HCT116 (cell line): Measurements from ENCODE around the gene LHFPL6. TPM values are rescaled to one million over a fixed set of nuclear protein-coding genes. Genes with fewer than 3 reads are reported as not detected.

Experiments used
- ATAC-seq: fragments of 200-7000 bp; cut with Tn5 transposase; 2 replicates; pipeline ENCODE4 v1.9.1; 2020; ENCODE audit warnings: mild to moderate bottlenecking, moderate library complexity
- BruUV-seq: library from RNA; stranded (reverse); fragments of 400-500 nt; replicated peaks from 2 replicates; lab custom pipeline; 2021; lab: Mats Ljungman, UMichigan
- CTCF ChIA-PET: fragments of 300-600 bp; sonication (Branson Sonifier 250); formaldehyde crosslinking; loops from one replicate; lab custom pipeline; 2021; ENCODE audit warnings: antibody characterized with exemption; lab: Charles Lee
- POLR2A ChIA-PET: fragments of 300-600, 350-600 bp; sonication (Branson Sonifier 250); formaldehyde crosslinking; loops from one replicate; lab custom pipeline; 2021; ENCODE audit warnings: antibody characterized with exemption; lab: Charles Lee
- RAD21 ChIA-PET, 2 experiments: fragments of 300-600 bp; sonication (Branson Sonifier 250); formaldehyde crosslinking; loops; one replicate each; lab custom pipeline; 2023; ENCODE audit warnings: low total read pairs in 2 of 2; ENCODE audit not compliant: uncharacterized antibody in 2 of 2, unreplicated experiment in 2 of 2, low non-redundant PET in 1 of 2; lab: Charles Lee
- DNase-seq: peaks from one replicate; pipeline ENCODE4 v3.0.0-alpha.2; 2010; ENCODE audit warnings: low read depth, low spot score
- H2AFZ ChIP-seq: fragments of 200-600 bp; shearing (Covaris generic), sonication (generic); 2 replicates; pipeline ENCODE4 v1.6.1; 2017; ENCODE audit warnings: low read depth, mixed run types, mixed read lengths, antibody characterized with exemption, low read length; ENCODE audit not compliant: poor library complexity, severe bottlenecking
- H3K27ac ChIP-seq: 2 replicates; pipeline ENCODE4 v1.5.1; 2012; ENCODE audit warnings: low read depth, low read length
- H3K27me3 ChIP-seq: fragments of 200-600 bp; sonication (generic); 2 replicates; pipeline ENCODE4 v1.6.1; 2016; ENCODE audit warnings: mixed run types, low read length, mixed read lengths; ENCODE audit not compliant: insufficient read depth
- H3K36me3 ChIP-seq, 2 experiments: fragments of 200-500 bp in 1 of 2; fragments of 200-600 bp in 1 of 2; sonication (Bioruptor generic) in 1 of 2; sonication (generic) in 1 of 2; 2 replicates each; pipeline versions ENCODE4 v1.5.1 to v1.6.1; 2014 to 2016; ENCODE audit warnings: low read length in 2 of 2, inconsistent platforms in 1 of 2, mixed read lengths in 1 of 2, mixed run types in 1 of 2; ENCODE audit not compliant: insufficient read depth in 2 of 2, control insufficient read depth in 1 of 2
- H3K4me1 ChIP-seq, 2 experiments: fragments of 200-600 bp in 1 of 2; sonication (generic) in 1 of 2; 2 replicates each; pipeline versions ENCODE4 v1.5.1 to v1.6.1; 2012 to 2017; ENCODE audit warnings: low read length in 2 of 2, inconsistent platforms in 1 of 2, mild to moderate bottlenecking in 1 of 2, mixed read lengths in 1 of 2, mixed run types in 1 of 2, moderate library complexity in 1 of 2; ENCODE audit not compliant: insufficient read depth in 2 of 2, control insufficient read depth in 1 of 2
- H3K4me2 ChIP-seq: fragments of 200-600 bp; sonication (generic); 2 replicates; pipeline ENCODE4 v1.6.1; 2017; ENCODE audit warnings: mixed run types, low read length, mixed read lengths
- H3K4me3 ChIP-seq, 2 experiments: fragments of 200-600 bp in 1 of 2; sonication (generic) in 1 of 2; replicated peaks in 1 of 2; 2 replicates each; pipeline ENCODE4 v1.5.1; 2011 to 2016; ENCODE audit warnings: low read length in 2 of 2, control low read depth in 1 of 2, low read depth in 1 of 2, mild to moderate bottlenecking in 1 of 2, mixed read lengths in 1 of 2, mixed run types in 1 of 2
- H3K79me2 ChIP-seq: fragments of 200-600 bp; sonication (generic); 2 replicates; pipeline ENCODE4 v1.6.1; 2017; ENCODE audit warnings: mild to moderate bottlenecking, mixed run types, low read length, moderate library complexity, mixed read lengths; ENCODE audit not compliant: insufficient read depth
- H3K9ac ChIP-seq: fragments of 200-600 bp; sonication (generic); 2 replicates; pipeline ENCODE4 v1.6.1; 2016; ENCODE audit warnings: low read length, mixed read lengths
- H3K9me2 ChIP-seq: fragments of 200-600 bp; sonication (generic), shearing (Covaris generic); 2 replicates; pipeline ENCODE4 v1.6.1; 2017; ENCODE audit warnings: mixed run types, mild to moderate bottlenecking, moderate library complexity; ENCODE audit not compliant: insufficient read depth
- H3K9me3 ChIP-seq, 2 experiments: fragments of 200-500 bp in 1 of 2; fragments of 200-600 bp in 1 of 2; sonication (Bioruptor generic) in 1 of 2; sonication (generic) in 1 of 2; 2 replicates each; pipeline ENCODE4 v1.6.1; 2014 to 2017; ENCODE audit warnings: low read length in 2 of 2, mixed read lengths in 2 of 2, inconsistent platforms in 1 of 2, low read depth in 1 of 2, mild to moderate bottlenecking in 1 of 2, mixed run types in 1 of 2, moderate library complexity in 1 of 2; ENCODE audit not compliant: control insufficient read depth in 1 of 2, insufficient read depth in 1 of 2
- H4K20me1 ChIP-seq: fragments of 200-600 bp; sonication (generic), shearing (Covaris generic); 2 replicates; pipeline ENCODE4 v1.6.1; 2017; ENCODE audit warnings: mixed run types, mild to moderate bottlenecking, moderate library complexity; ENCODE audit not compliant: insufficient read depth
- CBX3 ChIP-seq: IDR thresholded peaks from 2 replicates; pipeline ENCODE4 v1.6.1; 2012; ENCODE audit warnings: low read depth
- CEBPB ChIP-seq: IDR thresholded peaks from 2 replicates; pipeline ENCODE4 v1.6.1; 2012; ENCODE audit warnings: low read depth
- EGR1 ChIP-seq: IDR thresholded peaks from 2 replicates; pipeline ENCODE4 v1.6.1; 2012; ENCODE audit warnings: low read depth
- EZH2 ChIP-seq: fragments of 200-600 bp; sonication (generic); IDR thresholded peaks from 2 replicates; pipeline ENCODE4 v1.6.1; 2017; ENCODE audit warnings: antibody characterized with exemption, mixed run types
- EZH2phosphoT487 ChIP-seq: fragments of 200-600 bp; IDR thresholded peaks from 2 replicates; pipeline ENCODE4 v1.6.1; 2018; ENCODE audit warnings: antibody characterized with exemption, borderline replicate concordance
- JUND ChIP-seq: IDR thresholded peaks from 2 replicates; pipeline ENCODE4 v1.6.1; 2012
- RAD21 ChIP-seq: IDR thresholded peaks from 2 replicates; pipeline ENCODE4 v1.6.1; 2012; ENCODE audit warnings: low read depth, mild to moderate bottlenecking
- REST ChIP-seq: IDR thresholded peaks from 2 replicates; pipeline ENCODE4 v1.6.1; 2012; ENCODE audit warnings: low read depth
- SIN3A ChIP-seq: IDR thresholded peaks from 2 replicates; pipeline ENCODE4 v1.6.1; 2012; ENCODE audit warnings: low read depth
- SP1 ChIP-seq: IDR thresholded peaks from 2 replicates; pipeline ENCODE4 v1.6.1; 2012; ENCODE audit warnings: low read depth
- SRF ChIP-seq: IDR thresholded peaks from 2 replicates; pipeline ENCODE4 v1.6.1; 2012; ENCODE audit warnings: low read depth
- TCF7L2 ChIP-seq: IDR thresholded peaks from 2 replicates; pipeline ENCODE4 v1.7.0; 2011; ENCODE audit warnings: borderline replicate concordance, inconsistent platforms; ENCODE audit not compliant: insufficient read depth, insufficient read length; ENCODE audit errors: extremely low read depth
- ZFX ChIP-seq: fragments of 450-650 bp; IDR thresholded peaks from 2 replicates; pipeline ENCODE4 v1.6.1; 2017
- ZNF274 ChIP-seq: fragments of 200-500 bp; sonication (Bioruptor generic); IDR thresholded peaks from 2 replicates; pipeline ENCODE4 v1.6.1; 2014; ENCODE audit warnings: mild to moderate bottlenecking, low read depth, low read length, inconsistent platforms
- intact Hi-C: fragments of 100-400 bp; cut with micrococcal nuclease; formaldehyde crosslinking; loops from 2 replicates; pipeline ENCODE4 v1.10.0; 2022
- total RNA-seq: library from RNA; stranded (reverse); gene quantifications from one replicate; pipeline ENCODE4 v1.2.1, GENCODE V29; 2021; ENCODE audit not compliant: unreplicated experiment
- TF ChIP-seq, protein P1 (sequence below): IDR thresholded peaks from 2 replicates; pipeline ENCODE4 v1.6.1; 2011; ENCODE audit warnings: mild to moderate bottlenecking, low read length, moderate library complexity; ENCODE audit not compliant: insufficient replicate concordance; ENCODE audit errors: extremely low read depth
- TF ChIP-seq, protein P2 (sequence below): IDR thresholded peaks from 2 replicates; pipeline ENCODE4 v1.6.1; 2012

Gene LHFPL6
- total RNA-seq, 1 experiment from 2014 or later: 0.22 TPM

GRCh38 chr13:39446865-39447264 is 156.1 kb downstream of the LHFPL6 start:
- H3K9me3 ChIP-seq: no peaks in the 10 kb centered on the region
- POLR2A ChIA-PET: no interaction called here
- RAD21 ChIA-PET: no interaction called here
- DNase-seq: no peak
- no peak overlapping the region for H3K9ac ChIP-seq
- no peaks in the 10 kb centered on the region for H3K79me2 ChIP-seq
- peaks cover 52% of the 10 kb centered on the region for H3K27me3 ChIP-seq
- H2AFZ ChIP-seq: no peak overlapping the region
- CTCF ChIA-PET: no interaction called here
- no peak overlapping the region for H3K4me2 ChIP-seq
- H3K27ac ChIP-seq: no peak overlapping the region
- no peaks in the 10 kb centered on the region for H3K36me3 ChIP-seq
- TF ChIP-seq ZNF274 (no peak), CEBPB (no peak), RAD21 (no peak), CBX3 (no peak), EZH2phosphoT487 (no peak), ZFX (no peak), SRF (no peak), REST (no peak), SP1 (no peak), EGR1 (no peak), EZH2 (no peak), SIN3A (no peak), TCF7L2 (no peak), JUND (no peak)
- TF ChIP-seq, protein P1, sequence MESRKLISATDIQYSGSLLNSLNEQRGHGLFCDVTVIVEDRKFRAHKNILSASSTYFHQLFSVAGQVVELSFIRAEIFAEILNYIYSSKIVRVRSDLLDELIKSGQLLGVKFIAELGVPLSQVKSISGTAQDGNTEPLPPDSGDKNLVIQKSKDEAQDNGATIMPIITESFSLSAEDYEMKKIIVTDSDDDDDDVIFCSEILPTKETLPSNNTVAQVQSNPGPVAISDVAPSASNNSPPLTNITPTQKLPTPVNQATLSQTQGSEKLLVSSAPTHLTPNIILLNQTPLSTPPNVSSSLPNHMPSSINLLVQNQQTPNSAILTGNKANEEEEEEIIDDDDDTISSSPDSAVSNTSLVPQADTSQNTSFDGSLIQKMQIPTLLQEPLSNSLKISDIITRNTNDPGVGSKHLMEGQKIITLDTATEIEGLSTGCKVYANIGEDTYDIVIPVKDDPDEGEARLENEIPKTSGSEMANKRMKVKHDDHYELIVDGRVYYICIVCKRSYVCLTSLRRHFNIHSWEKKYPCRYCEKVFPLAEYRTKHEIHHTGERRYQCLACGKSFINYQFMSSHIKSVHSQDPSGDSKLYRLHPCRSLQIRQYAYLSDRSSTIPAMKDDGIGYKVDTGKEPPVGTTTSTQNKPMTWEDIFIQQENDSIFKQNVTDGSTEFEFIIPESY: no peak
- TF ChIP-seq, protein P2, sequence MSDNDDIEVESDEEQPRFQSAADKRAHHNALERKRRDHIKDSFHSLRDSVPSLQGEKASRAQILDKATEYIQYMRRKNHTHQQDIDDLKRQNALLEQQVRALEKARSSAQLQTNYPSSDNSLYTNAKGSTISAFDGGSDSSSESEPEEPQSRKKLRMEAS: no peak
- H4K20me1 ChIP-seq: no peaks in the 10 kb centered on the region; the same call in 1 of the 2 replicates
- BruUV-seq: no TSS peak
- no peak for ATAC-seq
- no peak overlapping the region for H3K4me3 ChIP-seq
- no peaks in the 10 kb centered on the region for H3K4me1 ChIP-seq
- intact Hi-C loops: no loop called here
- H3K9me2 ChIP-seq: no peaks in the 10 kb centered on the region
